ENCODE measurements around the gene CAMK2D.
A peak's percentile ranks its signal among the peaks of the same experiment; 100 is the strongest.
"Not testable (repeated sequence)": the region's sequence is repeated elsewhere in the genome, so short reads cannot be mapped to it uniquely, and the experiment has no call there.

The CAMK2D gene

DNA sequence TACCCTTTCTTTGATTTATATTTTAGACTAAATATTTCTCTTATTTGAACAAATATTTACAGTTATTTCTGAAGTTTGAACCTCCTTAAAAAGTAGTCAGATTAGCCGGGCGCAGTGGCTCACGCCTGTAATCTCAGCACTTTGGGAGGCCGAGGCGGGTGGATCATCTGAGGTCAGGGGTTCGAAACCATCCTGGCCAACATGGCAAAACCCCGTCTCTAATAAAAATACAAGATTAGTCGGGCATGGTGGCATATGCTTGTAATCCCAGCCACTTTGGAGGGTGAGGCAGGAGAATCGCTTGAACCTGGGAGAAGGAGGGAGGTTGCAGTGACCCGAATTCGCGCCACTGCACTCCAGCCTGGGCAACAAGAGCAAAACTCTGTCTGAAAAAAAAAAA lies 2.4 kb upstream of the CAMK2D start:
- not testable (repeated sequence) for DNase-seq (ENCODE audit: extremely low read depth in 1 of 2, low read depth in 1 of 2)

DNA sequence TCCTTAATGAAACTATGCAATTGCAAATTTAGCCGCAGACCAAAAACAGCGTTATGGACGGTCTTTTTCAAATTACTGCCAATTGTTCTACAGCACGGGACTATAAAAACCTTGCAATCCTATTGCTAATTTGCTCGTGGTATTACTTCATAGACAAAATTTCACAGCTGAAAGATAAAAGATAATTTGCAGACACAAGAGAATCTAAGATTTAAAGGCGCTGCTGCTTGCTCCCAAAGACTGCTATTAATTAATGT lies 1.4 kb upstream of the CAMK2D start:
- DNase-seq (ENCODE audit: extremely low read depth in 1 of 2, low read depth in 1 of 2), result no peak

DNA sequence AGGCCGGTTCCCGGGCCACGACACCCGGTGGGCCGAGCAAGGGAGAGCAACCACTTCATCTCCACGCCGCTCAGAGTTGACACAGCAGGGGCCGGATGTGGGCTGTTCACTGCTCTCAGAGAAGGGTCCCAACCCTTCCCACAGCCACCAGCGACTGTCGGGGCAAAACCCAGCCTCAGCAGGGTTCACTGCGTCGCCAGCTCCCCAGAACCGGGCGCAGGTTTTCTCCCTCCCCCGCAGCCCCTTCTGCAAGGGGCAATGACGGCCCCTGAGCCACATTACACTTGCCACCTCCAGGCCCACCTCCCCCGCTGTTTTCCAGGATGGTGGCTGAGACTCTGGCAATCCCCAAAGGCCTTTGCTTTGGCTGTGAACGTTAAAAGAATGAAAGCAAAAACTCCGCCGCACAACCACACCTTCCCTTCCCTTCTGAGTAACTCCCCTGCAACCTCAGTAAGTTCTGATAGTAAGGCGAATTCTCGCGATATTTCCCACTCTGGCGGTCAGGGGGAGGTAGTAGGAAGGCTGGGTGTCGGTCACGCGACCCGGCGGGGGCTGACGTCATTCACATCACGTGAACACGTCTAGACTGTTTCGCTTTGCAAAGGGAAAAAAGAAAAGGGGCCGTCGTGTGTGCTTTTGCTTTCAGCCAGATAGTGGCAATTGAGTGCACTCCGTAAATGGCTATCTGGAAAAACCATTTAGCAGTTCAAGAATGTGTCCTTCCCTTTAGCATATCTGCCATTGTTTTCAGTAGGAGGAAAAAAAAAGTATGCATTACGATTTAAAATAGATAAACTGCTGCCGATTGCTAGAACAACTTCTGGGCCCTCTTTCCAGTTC lies 869 bp upstream of the CAMK2D start:
- peak; percentile 96 to 99 for DNase-seq (ENCODE audit: extremely low read depth in 1 of 2, low read depth in 1 of 2)

DNA sequence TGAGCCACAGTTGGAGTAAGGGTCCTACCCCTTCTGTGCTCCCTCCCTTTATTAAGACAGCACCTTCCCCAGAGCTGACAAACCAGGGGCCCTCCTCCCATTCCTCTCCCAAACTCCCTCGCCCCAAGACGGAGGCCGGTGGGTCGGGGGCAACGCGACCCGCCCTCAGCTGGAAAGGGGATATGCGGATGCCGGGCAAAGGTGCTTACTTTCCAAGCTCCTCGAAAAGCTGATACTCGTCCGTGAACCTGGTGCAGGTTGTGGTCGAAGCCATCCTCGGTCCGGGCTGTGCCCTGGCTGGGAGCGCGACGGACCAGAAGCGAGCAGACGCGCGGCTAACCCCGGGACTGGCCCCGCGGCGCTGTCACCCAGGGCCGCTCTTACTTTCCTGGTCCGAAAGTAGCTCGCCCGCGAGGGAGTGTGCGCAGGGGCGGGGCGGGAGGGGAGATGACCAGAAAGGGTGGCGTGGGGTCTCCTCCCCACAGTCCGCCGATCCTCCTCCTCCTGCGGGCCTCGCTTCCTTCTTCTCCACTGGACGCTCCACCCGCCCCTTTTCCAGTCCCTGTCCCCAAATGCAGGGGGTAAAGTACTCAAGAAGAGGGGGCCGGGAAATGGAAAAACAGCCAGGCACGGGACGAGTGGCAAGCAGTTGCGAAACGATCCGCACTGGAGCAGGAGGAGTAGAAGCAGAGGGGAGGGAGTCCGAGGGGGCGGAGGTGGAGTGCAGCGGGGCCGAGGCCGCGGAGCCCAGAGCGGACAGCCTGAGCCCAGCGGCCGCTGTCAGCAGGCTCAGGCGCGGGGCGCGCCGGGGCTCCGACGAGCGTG lies 531 bp downstream of the CAMK2D start:
- DNase-seq (ENCODE audit: extremely low read depth in 1 of 2, low read depth in 1 of 2), result peak in 1 of 2 donors; percentile 5

DNA sequence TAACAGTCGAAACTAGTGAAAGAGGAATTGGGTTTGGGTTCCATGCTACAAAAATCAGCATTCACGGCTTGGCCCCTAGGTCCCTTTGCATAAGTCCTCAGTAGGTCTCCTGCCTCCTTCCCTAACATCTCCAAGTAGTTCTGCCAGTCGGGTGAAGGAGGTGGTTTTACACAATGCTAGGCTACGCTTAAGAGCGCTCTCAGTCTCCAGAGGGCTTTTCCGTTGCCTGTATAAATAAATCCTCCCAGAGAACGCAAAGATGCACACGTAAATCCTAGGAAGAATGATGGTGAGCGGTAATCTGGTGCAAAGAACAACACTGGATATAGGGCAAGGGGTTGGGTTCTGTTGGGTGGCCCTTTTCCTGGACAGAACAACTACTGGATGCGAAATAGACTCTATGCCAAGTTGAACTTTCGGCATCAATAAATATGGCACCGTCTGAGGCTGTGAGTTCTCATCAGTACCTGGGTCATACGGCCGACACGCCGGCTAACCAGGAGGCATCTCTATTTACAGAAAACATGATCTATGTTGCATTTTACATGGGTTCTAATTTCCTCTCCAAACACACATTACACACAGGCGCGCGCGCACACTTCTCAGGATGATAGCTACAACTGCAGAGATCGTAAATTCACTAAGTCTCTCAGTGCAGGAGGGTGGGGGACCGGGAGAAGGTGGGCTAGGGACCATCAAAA lies 1.3 kb downstream of the CAMK2D start:
- DNase-seq (ENCODE audit: extremely low read depth in 1 of 2, low read depth in 1 of 2), result peak in 1 of 2 donors; percentile 11

DNA sequence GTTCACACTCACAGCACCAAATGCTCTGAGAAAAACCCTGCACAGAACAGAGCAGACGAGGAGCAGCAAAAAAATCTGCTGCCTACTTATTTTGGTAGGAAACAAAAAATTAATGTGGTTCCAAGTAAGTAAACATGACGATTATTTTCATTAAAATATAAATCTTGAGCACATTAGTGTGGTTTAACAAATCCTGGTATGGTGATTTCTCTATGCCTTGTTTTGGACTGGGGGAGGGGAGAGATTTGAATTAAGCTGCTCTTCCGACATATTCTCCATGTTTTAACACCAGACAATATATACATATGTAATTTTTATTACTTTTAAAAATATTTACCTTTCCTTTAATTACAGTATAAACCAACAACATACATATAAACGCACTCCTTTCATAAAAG lies 1.8 kb downstream of the CAMK2D start:
- DNase-seq (ENCODE audit: extremely low read depth in 1 of 2, low read depth in 1 of 2), result no peak

DNA sequence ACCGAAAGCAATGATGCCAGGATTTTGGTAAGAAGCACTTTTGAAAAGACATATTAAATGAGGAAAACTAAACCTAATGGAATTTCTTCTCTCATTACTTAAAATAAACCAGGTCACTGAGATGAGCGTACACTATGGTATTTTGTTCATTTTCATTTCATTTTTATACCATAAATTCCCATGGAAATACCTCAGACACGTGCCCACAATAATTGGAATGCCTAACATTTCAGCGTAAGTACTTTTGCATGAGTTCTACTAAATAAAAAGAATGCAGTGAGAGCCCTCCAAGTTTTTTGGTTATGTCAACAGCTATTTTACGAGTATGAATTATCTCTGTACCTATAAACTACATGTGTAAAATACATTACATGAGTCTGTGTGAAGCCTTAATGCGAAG lies 3.2 kb downstream of the CAMK2D start:
- DNase-seq (ENCODE audit: extremely low read depth in 1 of 2, low read depth in 1 of 2), result no peak

DNA sequence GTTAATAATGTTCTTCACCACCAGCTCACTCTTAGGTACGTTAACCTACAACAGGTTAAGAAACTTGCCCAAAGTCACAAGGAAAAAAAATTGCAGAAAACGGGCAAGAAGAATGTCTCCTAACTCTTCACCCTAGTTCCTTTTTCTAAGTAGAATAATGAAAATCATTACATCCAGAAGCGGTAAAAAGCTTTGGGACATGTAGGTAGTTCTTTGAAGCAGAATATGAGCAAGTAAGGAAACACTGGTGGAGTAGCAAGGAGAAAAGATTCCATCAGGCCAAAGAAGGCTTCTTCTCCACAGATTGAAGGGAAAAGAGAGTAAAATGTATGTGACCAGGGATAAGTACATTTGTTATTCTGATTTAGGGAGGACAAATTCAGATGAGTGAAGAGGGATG lies 4.1 kb downstream of the CAMK2D start:
- DNase-seq (ENCODE audit: extremely low read depth in 1 of 2, low read depth in 1 of 2), result no peak

DNA sequence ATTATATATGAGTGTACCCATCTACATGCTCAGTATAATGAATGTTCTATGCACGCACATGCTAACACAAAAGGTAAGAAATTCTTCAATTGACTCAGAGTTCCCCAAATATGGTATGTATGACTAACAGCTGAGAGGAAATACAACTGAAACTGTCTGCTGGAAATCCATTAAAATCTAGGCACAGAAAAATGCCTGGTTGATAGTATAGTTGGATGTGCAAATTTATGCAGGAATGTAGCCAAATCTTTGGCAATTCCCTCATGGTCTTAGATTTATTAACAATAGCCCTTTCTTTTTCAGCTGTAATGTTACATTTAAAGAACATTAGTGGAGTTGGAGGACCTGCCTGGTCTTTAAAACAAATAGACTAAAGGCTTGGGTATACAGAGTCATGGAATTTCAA lies 5.5 kb downstream of the CAMK2D start:
- no peak for DNase-seq (ENCODE audit: extremely low read depth in 1 of 2, low read depth in 1 of 2)

DNA sequence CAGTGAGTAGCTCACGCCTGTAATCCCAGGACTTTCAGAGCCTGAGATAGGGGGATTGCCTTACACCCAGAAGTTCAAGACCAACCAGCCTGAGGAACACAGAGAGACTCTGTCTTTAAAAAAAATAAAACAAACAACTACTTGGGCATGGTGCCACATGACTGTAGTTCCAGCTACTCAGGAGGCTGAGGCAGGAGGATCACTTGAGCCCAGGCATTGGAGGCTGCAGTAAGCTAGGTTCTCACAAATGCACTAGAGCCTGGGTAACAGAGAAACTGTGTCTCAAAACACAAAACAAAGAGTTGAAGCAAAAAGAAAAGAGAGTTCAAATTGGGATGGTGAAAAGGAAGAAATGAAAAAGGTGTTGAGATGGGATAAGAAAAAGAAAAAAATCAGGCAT lies 10.8 kb downstream of the CAMK2D start:
- no peak for DNase-seq (ENCODE audit: extremely low read depth in 1 of 2, low read depth in 1 of 2)

DNA sequence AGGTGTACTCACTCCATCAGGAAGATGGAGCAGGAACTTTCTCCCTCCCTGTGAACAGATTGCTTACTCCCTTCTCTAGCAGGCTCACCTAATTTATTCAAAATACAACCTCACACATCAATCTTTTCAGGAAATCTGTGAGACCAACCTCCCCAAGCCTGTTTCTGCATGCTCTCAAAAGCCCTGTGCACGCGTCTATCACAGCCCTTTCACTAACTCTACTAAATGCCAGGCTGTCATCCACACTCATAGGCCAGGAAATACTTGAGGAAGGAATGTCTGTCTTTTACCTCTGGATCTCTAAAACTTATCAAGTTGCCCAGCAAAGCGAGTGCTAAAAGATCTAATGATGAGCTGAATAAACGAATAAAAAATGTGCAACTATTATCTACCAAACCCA lies 11.2 kb downstream of the CAMK2D start:
- no peak for DNase-seq (ENCODE audit: extremely low read depth in 1 of 2, low read depth in 1 of 2)

DNA sequence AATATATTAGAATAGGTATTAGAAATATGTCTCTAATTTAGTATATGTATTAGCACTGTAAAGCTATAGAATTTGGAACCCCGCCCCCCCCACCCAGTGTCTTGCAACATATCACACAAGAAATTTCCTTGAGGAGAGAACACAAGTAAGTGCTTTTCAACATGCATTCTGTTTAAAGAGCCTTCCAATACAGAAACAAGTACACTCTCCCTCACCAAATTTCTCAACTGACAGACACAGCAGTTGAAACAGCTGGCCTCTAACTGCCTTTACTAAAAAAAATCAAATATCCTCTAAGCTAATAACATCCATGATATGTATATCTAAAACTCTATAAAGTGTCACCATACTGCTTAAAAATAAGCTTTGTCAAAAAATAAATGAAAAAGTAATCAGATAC lies 12.4 kb downstream of the CAMK2D start:
- no peak for DNase-seq (ENCODE audit: extremely low read depth in 1 of 2, low read depth in 1 of 2)

DNA sequence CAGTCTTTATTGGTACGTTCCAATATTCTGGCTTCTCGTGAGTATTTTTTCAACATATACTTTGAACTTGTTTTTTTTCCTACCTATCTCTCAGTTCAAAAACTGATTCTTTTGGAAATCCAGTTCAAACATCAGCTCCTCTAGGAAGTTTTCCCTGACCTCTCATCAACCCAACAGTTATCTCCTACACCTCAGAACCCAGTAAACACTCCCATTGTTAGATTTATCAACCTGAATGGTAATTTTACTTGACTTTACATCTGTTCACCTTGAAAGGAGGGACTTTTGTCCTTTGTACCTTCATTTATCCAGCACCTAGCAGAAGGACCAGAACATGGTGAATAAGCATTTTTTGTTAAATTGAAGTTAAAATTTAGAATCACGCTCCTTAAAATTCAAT lies 13.6 kb downstream of the CAMK2D start:
- no peak for DNase-seq (ENCODE audit: extremely low read depth in 1 of 2, low read depth in 1 of 2)

DNA sequence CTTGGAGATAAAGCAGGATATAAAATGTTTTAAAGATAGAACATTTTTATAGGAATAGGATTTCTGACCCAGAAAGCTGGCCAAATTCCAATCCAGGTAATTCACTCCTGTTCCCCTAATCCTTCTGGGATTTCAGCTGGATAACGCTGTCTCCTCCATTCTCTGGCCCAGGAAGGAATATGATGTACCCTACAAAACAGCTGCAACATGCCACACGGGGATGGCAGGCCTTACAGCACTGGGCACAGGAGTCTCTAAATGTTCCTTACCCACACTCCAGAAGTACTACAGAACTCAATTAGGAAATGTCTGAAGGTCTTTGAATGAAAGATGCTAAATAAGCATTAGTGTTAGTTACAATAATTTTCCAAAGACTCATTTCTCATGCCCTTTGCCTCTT lies 15.8 kb downstream of the CAMK2D start:
- no peak for DNase-seq (ENCODE audit: extremely low read depth in 1 of 2, low read depth in 1 of 2)

DNA sequence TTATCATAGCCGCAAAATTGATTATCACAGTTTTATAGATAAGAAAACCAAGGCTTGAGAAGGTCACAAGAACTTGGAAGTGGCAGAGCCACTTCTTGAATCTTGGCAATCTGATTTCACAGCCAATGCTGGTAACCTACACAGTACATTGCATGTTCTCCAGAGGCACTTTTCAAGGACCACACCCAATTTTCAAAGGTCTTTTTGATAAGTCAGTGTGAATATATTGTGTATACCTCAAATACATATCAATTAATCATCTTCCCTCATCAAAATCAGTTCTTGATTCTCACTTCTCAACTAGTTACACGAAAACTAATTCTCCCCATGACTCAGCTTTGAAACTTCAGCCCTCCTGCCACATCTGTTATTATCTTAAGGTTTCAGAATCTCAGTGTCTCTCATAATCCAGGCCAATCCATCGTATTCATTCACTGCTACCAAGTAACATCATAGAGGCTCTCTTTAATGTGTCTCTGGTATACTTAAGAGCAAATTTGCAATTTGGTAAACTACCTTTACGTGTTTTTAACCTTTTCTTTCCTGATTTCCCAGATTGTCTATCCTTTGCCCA lies 16.8 kb downstream of the CAMK2D start:
- no peak for DNase-seq (ENCODE audit: extremely low read depth in 1 of 2, low read depth in 1 of 2)

DNA sequence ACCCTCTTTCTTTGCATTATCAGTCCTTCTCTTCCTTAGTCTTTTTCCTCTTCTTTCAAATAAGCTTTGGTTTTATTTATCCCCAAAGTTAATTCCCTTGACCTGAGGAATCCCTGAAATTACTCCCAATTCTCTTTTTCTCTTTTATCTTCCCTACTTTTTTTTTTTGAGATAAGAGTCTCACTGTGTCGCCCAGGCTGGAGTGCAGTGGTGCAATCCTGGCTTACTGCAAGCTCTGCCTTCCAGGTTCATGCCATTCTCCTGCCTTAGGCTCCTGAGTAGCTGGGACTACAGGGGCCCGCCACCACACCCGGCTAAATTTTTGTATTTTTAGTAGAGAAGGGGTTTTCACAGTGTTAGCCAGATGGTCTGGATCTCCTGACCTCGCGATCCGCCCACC lies 17.8 kb downstream of the CAMK2D start:
- no peak for DNase-seq (ENCODE audit: extremely low read depth in 1 of 2, low read depth in 1 of 2)

DNA sequence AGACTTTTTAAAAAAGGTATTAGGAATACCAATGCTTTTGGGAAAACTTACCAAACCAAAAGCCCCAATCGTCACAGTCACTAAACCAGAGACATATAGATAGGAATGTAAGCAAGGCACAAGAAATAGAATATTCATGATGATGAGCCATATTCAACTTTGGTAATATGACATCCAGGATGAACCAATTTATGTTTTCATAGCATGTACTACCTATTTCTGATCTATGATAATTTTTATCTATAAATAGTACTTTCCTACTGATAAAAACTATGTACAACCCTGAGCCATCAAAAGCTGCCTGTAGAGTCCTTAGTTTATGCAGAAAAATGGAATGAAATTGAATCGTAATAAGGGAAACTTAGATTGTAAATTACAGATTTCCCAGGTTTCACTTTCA lies 18.9 kb downstream of the CAMK2D start:
- DNase-seq (ENCODE audit: extremely low read depth in 1 of 2, low read depth in 1 of 2), result no peak

DNA sequence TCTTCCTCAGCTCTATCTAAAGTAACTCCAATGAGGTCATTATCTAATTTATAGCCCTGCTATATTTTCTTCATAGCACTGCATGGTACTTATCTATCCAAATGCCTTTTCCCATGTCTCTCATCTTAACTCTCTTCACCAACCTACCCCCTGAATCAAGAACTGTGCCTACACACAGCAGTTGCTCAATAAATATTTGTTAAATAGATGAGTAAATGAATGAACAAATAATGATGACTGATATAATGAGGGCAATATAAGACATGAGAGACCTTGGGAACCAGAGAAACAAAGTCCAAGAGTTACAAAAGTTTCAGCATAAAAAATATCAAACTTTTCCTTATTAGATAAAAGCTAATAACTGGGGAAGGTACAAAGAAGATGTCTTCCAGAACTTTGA lies 19.6 kb downstream of the CAMK2D start:
- DNase-seq (ENCODE audit: extremely low read depth in 1 of 2, low read depth in 1 of 2), result no peak

DNA sequence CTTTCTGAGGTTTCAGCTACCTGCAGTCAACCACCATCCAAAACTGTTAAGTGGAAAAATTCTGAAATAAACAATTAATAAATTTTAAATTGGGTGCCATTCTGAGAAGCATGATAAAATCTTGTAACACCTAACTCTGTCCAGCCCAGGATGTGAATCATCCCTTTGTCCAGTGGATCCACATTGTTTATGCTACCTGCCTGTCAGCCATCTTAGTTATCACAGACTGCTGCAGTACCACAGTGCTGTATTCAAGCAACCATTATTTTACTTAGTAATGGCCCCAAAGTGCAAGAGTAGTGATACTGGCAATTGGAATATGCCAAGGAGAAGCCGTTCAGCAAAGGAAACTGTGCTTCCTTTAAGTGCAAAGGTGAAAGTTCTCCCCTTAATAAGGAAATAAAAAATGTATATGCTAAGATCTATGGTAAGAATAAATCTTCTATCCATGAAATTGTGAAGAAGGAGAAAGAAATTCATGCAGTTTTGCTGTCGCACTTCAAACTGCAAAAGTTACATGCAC lies 20.6 kb downstream of the CAMK2D start:
- no peak for DNase-seq (ENCODE audit: extremely low read depth in 1 of 2, low read depth in 1 of 2)

DNA sequence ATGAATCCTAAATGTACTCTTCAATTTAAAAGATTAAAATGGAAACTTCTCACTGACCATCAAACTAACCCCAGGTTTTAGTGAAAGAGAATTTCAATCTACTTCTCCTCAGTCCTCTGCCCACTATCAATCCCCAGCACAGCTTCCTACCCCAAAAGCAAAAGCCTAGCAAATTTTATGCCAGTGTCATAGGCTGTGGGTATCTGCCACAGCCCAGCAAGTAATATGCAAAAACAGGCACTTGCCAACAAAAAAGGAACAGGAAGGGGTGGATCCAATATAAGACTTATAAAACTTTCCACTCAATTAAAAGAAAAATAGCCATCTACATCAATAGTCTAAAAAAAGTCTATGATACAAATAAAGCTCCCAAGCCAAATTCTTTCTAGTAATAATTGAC lies 22.3 kb downstream of the CAMK2D start:
- DNase-seq (ENCODE audit: extremely low read depth in 1 of 2, low read depth in 1 of 2), result no peak

DNA sequence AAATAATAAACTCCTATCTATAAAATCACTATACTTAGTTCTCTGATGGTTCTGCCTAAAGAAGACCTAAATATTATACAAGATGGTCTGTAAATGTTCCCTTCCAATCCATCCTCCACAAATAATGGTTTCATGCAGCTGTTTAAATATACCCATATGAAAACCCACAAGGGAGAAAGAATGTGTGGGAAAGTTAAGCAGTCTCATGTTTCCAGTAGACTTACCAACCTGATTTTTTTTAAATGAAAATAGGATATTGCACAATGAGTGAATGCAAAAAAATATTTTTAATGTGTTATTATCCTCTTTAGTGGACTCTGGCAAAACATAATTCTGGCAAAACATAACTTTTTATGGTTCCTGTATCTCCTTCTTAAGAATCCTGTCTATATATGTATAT lies 23.3 kb downstream of the CAMK2D start:
- DNase-seq (ENCODE audit: extremely low read depth in 1 of 2, low read depth in 1 of 2), result no peak

Measured in activated CD8-positive, alpha-beta memory T cell treated with anti-CD3 and anti-CD28 coated beads for 1 hour (primary cell).